HG02678 (cell line): ENCODE results near the gene GRIP1.

ENCODE experiments used
- ATAC-seq: cut with Tn5 transposase; IDR thresholded peaks from one replicate; pipeline ENCODE4 v1.9.1; 2021; ENCODE audit warnings: mild to moderate bottlenecking, moderate library complexity; ENCODE audit not compliant: unreplicated experiment

The GRIP1 gene

GRCh38 chr12:66345956-66346355 lies 332.9 kb downstream of the GRIP1 start:
- ATAC-seq, result no peak

- no peak for ATAC-seq
Observed at GRCh38 chr12:66345212-66345611, 333.7 kb downstream of the GRIP1 start.

- no peak for ATAC-seq
Observed at GRCh38 chr12:66341126-66341525, 337.8 kb downstream of the GRIP1 start.

- ATAC-seq, result no peak
Observed at GRCh38 chr12:66340131-66340530, 338.7 kb downstream of the GRIP1 start.

- ATAC-seq, result no peak
Observed at GRCh38 chr12:66337381-66338010, 341.4 kb downstream of the GRIP1 start.

- ATAC-seq, result no peak
Observed at GRCh38 chr12:66335746-66336145, 343.1 kb downstream of the GRIP1 start.

GRCh38 chr12:66331814-66332213 lies 347.1 kb downstream of the GRIP1 start:
- ATAC-seq, result no peak

- ATAC-seq, result no peak
Observed at GRCh38 chr12:66331016-66331415, 347.9 kb downstream of the GRIP1 start.

DNA sequence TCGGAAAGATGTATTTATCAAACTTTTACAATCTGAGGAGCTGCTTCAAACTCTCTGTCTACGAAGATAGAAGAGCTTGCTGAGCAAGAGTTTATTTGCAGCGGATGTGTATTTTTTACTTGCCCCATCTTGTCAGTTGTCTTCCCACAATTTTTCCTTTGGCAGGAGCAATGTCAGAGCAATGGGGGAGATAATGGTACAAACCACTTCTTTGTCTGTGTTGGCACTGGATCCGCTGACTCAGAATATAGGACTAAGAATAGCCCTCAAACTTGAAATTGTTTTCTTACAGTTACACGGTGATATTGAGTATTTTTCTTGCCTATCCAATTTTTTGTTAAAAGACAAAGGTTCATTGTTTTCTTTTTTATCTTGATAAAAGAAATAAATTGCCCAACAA lies 348.9 kb downstream of the GRIP1 start:
- ATAC-seq, result no peak

GRCh38 chr12:66323017-66323416 lies 355.9 kb downstream of the GRIP1 start:
- ATAC-seq, result no peak

- ATAC-seq, result no peak
Observed at GRCh38 chr12:66321435-66321834, 357.4 kb downstream of the GRIP1 start.

GRCh38 chr12:66320996-66321395 lies 357.9 kb downstream of the GRIP1 start:
- no peak for ATAC-seq

- ATAC-seq, result no peak
Observed at GRCh38 chr12:66319266-66319954, 359.5 kb downstream of the GRIP1 start.

DNA sequence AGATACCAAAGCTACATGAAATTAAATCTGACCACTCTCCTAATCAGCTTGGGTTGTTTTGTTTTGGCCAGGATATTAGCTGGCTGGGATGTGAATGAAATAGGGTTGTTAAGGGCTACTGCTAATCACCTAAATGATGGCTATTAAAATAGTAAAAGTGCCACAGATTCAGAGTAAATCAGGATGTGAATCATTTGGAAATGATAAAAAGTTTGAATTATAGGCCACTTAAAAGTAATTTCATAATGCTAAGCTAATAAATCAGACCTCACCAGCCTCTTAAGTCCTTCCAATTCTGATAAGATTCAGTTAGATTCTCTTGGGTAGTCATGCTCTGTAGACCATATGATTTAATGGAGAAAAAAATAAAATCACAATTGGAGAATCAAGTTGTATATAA lies 364.6 kb downstream of the GRIP1 start:
- ATAC-seq, result no peak

- no peak for ATAC-seq
Observed at GRCh38 chr12:66312189-66312588, 366.7 kb downstream of the GRIP1 start.

- no peak for ATAC-seq
Observed at GRCh38 chr12:66309606-66310005, 369.3 kb downstream of the GRIP1 start.

GRCh38 chr12:66304296-66304900 lies 374.5 kb downstream of the GRIP1 start:
- ATAC-seq, result no peak

DNA sequence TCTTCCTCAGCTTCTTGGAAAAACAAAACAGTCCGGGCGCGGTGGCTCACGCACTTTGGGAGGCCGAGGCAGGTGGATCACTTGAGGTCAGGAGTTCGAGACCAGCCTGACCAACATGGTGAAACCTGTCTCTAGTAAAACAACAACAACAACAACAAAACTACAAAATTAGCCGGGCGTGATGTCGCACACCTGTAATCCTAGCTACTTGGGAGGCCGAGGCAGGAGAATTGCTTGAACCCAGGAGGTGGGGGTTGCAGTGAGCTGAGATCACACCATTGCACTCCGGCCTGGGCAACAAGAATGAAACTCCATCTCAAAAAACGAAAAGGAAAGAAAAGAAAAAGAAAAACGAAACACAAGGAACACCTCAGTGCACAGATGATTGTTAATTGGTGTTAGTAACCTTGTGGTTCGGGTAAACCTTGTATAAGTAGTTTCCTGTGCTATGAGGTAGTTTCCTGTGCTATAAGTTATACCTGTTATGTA lies 375.5 kb downstream of the GRIP1 start:
- peak; percentile 39 for ATAC-seq

- no peak for ATAC-seq
Observed at GRCh38 chr12:66302827-66303169, 376.1 kb downstream of the GRIP1 start.

DNA sequence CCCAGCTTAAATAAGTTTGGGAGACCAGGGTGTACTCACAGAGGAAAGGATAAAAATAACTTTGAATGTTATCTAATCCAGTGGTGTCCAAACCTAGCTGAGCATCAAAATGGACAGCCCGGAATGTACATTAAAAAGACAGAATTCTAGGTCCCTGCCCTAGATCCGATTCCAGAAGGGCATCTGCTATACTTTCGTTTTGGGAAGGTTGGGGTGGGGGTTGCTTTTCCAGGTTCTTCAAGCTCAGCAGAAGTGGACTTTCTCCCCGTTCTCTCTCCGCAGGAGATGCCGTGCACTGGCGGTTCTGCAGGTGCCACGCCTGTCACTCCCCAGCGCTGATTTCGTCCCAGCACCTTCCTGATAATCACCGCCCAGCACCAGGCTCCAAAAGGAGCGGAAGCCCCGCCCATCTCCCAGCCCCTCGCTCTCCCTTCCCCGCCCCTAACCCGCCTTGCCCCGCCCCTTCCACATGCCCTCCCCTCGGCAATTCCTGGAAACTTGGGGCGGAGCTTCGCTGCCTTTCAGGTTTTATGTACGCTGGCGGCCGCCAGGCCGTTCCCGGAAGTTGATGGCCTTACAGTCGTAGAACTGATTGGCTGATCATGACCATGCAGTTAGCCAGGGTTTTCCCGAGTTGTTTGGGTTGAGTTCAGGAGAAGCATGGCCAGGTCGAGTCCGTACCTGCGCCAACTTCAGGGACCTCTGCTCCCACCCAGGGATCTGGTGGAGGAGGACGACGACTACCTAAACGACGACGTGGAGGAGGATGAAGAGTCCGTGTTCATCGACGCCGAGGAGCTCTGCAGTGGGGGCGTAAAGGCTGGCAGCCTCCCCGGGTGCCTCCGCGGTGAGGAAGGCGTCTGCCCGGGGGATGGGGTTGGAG lies 376.7 kb downstream of the GRIP1 start, which contains the start of gene HELB:
TSS of gene HELB (plus strand) at position 550 of the 883 bp plus-strand sequence. CDS start at position 661, 111 bp downstream.
- peak; percentile 90 for ATAC-seq

GRCh38 chr12:66297923-66298322 lies 381.0 kb downstream of the GRIP1 start:
- ATAC-seq, result no peak
